HS-27A (cell line): ENCODE measurements around the gene SPRY4.
"Not testable (repeated sequence)": the region's sequence is repeated elsewhere in the genome, so short reads cannot be mapped to it uniquely, and the experiment has no call there.

Experiments
- DNase-seq: peaks from one replicate; pipeline ENCODE4 v3.0.0-alpha.2; 2012; ENCODE audit warnings: low read depth, missing footprints

Gene SPRY4

DNA sequence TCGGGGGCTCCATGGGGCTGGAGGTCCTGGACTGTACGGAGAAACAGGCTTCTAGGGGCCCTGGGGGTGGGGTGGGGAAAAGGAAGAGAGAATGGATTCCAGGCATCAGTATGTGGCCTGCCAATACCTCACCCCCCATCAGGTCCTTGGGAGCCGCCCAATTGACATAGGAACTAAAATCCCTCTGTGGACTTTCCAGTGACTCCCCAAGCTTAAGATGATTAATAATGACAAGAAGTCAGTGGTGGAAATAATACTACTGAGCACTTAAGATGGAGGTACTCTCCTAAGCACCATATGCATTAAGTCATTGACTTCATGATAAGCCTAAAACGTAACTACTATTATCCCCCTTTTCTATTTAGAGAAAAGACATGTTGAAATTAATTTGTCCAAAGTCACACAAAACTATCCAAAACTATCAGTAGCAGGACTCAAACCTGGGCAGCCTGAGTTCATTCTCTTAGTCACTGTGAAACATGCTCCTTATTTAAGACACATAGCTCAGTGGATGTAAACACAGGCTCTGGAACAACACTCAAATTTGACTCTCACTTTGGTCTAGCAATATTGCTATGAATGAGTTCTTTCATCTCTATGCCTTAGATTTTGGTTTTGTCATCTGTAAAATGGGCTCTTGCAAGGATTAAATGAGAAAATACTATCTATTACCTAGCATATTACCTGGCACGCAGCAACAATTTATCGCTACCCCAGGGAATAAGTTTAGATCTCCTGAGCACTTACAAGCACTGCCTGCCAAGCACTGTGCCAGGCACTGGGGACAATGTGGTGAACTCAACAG is 9.5 kb downstream of the SPRY4 start:
- no peak for DNase-seq

DNA sequence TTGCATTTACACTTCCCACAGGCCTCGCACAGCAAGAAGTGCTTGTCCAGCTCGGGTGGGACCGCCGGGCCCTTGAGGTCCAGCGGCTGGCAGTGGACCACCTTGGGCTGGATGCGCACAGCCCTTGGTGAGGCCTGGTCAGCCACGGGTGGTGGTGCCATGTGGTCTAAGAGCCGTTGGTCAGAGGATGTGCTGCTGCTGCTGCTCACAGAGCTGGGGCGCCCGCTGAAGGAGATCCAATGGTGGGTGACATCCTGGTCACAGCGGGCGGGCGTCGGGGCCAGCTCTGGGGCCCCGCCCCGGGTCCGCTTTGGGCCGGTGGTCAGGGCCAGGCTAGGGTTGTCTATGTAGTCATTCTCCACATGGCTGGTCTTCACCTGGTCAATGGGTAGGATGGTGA is 10.2 kb downstream of the SPRY4 start:
- DNase-seq, result no peak

DNA sequence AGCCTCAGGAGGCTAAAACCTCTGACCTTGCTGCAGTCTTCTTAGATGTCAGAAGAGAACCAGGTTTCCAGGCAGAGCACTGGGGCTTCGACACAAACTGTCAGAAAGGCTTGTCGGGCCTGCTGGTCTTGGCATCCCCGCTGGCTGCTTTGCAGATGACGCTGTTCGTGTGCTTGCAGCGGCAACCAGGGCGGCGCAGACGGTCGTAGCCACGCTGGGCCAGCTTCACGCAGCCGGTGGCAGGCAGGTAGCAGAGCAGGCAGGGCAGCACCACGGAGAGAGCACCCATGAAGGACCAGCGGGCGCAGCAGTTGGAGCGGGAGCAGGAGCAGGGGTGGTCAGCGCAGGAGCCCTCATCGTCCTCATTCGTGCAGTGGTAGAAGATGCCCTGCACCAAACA is 10.7 kb downstream of the SPRY4 start:
- DNase-seq, result no peak

DNA sequence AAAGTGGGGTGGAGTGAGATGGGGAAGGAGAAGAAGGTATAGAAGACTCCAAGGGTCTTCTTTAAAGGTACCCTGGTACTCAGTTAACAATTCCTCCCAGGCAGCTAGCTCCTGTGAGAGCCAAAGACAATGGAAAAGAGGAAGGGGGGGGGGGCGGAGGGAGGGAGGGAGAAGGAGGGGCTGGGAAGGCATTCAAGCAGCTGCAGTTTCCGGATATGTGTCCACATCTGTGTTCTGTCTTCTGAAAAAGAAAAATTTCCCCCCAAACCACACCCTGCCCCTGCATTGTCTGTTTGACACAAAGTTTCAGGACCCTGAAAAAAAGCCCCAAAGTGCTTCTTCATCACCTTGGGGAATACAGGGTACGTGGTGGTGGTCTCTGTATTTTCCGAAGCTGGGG is 11.1 kb downstream of the SPRY4 start:
- DNase-seq, result no peak

DNA sequence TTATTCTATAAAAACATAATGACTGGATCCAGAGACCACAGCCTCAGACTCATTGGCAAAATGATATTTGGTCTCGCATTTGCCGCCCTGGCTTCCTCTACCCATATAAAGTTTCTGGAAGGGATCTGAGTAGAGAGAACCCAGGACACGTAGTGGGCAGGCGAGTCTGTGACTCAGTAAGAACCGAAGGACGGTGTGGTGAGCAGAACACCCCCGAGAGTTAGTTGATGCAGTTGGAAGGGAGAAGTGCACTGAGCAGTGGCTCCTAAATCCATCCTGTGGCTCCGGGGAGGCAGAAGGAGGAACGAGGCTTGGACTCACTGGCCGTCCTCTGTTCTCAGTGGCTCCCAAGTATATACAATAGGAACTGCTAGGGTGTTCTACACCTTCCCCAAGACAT is 11.5 kb downstream of the SPRY4 start:
- DNase-seq, result no peak

DNA sequence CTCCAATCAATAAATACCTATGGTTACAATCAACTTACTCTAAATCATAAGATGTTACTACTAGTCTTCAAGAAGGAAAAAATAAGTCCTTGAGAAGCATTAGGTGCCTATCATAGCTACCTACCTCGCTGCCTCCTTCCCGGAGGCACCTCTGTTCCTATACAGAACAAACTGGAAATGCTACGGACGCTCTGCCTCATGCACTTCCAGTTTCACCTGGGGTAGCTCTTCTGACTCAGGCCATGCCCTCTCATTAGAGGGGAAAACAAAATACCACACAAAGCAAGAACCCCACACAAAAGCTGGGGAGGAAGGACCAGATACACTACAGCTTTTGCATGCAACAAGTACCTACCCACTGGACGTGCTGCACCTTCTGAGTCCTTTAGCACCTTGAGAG is 12.4 kb downstream of the SPRY4 start:
- no peak for DNase-seq

DNA sequence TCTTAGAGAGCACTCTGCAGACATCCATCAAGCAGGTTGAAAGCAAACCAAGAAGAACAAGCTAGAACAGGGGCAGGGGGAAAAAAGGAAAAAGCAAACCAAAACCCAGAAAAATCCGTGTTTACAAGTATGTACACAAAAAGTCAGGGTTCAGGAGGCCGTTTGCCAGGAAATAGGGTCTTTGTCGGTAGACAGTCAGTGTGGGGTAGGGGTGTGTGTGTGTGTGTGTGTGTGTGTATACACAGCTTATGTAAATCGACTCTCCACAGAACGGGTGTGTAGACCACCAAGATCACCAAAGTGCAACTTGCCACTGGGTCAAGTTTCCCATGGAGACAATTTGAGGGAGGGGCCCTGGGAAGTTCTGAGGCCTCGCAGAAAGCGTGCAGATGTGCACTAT is 13.1 kb downstream of the SPRY4 start:
- no peak for DNase-seq

DNA sequence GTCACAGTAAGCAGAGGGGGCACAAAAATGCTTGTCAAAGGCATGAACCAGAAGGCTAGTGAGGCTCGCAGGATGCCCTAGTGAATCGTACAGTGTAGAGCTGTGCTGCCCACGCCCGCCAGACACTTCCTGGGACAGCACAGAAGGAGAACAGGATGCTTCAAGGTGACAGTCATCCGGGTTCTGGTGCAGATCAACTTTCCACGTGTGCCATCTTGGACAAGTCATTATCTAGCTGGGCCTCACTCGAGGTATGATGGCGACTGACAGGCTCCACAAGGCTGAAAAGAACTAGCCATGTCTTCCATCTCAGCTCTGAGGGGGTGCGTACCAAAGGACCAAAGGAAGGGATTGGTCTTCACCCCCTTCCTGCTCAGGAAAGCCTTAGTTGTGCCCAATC is 14.0 kb downstream of the SPRY4 start:
- DNase-seq, result no peak

DNA sequence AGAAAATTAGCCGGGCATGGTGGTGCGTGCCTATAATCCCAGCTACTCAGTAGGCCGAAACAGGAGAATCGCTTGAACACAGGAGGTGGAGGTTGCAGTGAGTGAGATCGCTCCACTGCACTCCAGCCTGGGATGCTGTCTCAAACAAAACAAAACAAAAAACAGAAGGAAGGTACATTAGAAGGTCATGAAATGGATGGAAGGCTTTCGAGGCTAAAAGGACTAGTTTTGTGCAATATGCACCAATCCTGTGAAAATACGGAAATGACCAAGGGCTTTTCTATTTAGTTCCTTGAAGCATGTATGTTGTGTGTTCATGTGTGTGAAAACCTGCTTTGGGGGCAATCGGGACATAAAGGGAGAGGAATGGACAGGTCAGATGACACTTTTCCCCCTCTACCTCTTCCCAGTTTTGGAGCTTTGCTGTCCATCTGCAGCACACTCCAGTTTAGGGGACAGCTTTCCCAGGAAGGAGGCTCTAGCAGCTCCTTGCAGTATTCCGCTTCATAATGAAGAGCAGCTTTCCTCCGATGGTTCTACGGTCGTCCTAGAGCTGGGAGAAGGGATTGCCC is 15.0 kb downstream of the SPRY4 start:
- no peak for DNase-seq

DNA sequence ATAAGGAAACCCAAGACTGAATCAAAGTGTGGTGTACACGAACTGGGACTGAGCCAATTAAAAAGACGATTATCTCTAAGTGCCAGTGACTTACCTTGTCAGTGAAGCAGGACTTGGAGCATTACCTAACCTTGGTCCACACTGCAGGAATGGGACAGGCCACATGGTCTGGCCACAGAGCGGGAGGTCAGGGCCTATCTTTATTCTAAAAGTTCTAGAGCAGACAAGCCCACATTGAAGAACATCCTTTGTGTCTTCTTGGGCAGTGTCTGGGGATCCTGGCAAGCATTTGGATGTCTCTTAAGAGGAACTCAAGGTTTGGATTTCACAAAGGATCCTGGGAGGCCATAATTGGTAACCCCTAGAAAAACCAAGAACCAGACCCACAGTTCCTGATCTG is 16.5 kb downstream of the SPRY4 start:
- DNase-seq, result no peak

DNA sequence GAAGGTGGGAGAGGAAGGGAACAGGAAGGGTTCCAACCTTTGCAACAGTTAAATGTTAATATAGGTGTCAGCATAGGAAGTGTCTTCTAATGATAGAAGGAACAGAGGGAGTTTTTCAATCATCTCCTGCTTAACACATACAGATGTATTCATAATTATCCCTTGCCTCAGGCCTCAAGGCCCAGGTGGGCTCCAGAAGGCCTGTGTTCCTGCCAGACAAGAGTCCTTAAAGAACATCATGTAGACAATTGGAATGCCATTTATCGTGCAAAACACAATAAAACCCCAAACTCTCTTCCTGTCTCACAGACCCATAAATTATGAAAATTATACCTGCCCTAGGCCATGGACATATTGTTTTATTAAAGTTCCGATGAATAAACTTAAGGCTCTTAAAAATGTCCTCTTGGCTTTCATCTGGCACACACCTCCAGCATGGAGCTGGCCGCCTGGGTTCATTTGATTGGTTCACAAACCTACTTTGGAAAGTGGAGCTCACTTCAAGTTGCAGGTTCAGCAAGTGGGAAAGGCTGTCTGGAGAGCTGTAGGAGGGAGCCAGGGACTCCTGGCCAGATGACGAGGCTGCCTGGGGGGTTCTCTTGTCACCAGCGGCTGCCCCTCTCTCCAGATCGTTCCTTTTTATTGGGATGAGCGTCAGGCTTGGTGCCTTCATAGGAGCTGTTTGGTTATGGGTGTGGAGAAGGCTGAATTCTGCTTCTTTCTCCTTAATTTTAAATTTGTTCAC is 17.5 kb downstream of the SPRY4 start:
- DNase-seq, result no peak

DNA sequence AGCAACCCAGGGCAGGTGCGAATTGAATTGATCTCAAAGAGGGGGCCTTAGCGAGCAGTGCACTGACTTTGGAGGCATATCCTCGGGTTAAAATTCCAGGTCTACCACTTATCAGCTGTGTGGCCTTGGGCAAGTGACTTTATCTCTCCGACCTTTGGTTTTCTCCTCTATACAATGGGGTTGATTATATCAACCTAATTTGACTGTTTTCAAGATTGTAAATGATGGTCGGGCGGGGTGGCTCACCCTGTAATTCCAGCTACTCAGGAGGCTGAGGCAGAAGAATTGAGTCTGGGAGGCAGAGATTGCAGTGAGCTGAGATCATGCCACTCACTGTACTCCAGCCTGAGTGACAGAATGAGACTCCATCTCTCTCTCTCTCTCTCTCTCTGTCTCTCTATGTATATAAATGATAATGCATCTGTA is 18.7 kb downstream of the SPRY4 start:
- DNase-seq, result no peak

DNA sequence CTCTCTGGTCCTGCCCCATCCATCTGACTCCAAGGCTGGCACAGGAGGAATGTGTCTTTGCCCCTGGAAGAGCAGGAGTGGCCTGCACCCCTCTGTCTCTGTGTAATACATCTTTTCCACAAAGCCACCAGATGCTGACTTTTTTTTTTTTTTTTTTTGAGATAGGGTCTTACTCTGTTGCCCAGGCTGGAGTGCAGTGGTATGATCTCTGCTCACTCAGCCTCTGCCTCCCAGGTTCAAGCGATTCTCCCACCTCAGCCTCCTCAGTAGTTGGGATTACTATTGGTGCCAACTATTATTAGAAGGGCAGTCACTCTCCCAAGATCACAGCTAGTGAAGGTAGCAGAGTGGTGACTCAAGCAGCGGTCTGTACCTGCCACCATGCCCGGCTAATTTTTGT is 19.6 kb downstream of the SPRY4 start:
- no peak for DNase-seq

DNA sequence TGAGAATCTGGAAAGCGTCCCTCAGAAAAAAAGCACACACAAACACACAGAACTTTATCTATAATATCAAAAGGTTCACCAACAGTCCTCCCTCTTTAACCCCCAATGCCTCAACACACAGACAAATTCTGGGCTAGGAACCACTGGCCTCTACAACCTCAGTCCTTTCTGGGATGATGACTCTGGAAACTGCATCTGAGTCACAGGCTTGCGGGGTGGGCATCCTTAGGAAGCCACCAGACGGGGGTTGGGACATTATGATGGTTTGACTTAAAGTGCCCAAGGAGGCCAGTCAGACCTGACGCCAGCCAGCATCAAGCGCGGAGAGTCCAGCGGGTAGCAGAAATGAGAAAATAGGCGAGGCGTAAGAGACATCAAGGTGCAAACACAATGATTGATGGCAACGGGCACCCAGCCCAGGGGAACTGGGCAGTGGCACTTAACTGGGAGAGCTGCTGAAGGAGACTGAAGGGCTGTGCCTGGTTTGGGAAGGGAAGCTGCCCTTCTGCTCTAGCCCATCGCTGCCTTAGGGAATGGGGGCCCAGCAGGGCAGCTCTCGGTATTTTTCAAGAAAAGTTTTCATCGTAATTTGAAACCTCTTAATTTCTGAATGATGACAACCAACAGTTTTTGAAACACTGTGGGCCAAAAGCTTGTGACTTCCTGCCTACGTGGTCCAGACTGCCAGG is 20.7 kb downstream of the SPRY4 start:
- no peak for DNase-seq

DNA sequence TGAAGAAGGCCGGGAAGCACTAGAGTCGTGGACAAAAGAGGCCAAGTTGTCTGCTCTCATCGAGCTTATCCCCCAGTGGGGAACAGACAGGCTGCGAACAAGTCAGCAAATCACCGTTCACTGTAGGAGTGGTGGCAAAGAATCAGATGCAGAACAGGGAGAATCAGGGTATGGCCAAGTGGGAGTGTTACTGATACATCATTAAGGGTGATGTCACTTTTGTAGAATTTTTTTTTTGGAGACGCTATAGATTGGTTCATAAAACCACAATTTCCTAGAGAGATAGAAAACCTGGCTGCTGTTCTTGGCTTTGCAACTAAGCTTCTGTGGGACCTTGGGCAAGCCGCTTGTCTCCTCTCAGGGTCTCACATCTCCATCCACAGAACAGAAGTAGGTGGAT is 21.3 kb downstream of the SPRY4 start:
- no peak for DNase-seq

DNA sequence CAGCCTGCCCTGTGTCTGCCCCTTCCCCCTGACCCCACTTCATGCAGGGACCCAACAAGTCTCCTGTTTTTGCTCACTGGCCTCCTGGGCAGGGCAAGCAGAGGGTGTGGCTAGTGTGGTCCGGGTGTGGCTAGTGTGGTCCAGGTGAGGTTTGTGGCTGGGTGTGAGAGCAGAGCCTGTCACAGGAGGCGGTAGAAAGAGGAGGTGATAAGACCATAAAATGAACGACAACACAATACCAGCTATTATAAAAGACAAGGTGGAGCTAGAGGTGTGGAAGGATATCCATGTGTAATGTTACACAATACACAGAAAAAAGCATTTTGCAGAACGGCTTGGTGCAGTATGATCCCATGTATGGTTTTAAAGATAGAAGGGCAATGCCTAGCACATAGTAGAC is 23.3 kb downstream of the SPRY4 start:
- no peak for DNase-seq

DNA sequence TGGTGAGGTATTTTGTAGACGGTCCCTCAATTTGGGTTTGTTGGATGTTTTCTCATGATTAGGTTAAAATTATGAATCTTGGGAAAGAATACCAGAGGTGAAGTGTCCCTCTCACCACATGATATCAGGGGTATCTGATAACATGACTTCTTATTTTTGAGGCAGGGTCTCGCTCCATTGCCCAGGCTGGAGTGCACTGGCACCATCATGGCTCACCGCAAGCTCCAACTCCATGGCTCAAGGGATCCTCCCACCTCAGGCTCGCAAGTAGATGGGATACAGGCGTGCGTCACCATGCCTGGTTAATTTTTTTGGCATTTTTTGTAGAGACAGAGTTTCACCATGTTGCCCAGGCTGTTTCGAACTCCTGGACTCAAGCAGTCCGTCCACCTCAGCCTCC is 24.1 kb downstream of the SPRY4 start:
- no peak for DNase-seq

DNA sequence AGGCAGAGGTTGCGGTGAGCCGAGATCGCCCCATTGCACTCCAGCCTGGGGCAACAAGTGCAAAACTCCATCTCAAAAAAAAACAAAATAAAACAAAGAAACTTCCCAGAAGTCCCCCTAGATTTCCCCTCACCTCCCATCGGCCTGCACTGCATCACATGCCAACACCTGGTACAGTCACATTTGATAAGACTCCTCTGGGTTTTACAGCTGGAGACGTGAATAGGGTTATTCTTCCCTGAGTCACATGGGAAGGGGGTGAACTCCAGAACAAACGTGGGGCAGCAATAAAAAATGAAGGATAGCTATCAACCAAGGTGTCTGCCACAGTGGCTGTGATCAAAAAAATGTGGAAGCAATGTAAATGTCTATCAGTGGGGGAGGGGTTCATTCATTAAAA is 26.0 kb downstream of the SPRY4 start:
- DNase-seq, result no peak

DNA sequence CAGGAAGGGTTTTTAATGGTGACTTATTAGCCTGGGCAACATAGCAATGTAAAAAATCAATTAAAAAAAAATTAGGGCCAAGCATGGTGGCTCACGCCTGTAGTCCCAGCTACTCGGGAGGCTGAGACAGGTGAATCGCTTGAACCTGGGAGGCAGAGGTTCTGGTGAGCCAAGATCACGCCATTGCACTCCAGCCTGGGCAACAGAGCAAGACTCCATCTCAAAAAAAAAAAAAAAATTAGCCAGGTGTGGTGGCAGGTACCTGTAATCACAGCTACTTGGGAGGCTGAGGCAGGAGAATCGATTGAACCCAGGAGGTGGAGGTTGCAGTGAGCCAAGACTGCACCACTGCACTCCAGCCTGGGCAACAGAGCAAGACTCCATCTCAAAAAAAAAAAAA is 27.0 kb downstream of the SPRY4 start:
- DNase-seq, result not testable (repeated sequence)

DNA sequence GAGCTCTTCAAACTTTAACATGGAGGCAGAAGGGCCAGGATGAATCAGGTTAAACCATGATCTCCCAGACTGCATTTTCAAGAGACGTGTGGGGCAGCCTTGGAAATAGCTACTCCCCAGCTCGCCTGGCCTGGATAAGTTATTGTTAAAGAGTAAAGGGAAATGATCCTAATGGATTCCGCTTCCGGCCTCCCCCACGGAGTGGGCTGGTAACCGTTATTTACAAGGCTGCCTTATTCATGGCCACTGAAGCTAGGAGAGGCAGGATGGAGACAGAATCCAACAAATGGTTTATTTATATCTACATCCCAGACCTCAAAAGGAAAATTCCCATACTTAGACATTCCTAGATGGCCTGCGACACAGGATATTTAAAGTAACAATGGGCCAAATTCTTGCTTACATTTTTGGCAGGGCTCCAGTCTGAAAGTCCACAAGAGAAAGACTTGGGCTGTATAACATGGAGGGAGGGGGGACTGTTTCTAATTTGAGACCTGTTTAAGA is 27.9 kb downstream of the SPRY4 start:
- DNase-seq, result peak; percentile 27

DNA sequence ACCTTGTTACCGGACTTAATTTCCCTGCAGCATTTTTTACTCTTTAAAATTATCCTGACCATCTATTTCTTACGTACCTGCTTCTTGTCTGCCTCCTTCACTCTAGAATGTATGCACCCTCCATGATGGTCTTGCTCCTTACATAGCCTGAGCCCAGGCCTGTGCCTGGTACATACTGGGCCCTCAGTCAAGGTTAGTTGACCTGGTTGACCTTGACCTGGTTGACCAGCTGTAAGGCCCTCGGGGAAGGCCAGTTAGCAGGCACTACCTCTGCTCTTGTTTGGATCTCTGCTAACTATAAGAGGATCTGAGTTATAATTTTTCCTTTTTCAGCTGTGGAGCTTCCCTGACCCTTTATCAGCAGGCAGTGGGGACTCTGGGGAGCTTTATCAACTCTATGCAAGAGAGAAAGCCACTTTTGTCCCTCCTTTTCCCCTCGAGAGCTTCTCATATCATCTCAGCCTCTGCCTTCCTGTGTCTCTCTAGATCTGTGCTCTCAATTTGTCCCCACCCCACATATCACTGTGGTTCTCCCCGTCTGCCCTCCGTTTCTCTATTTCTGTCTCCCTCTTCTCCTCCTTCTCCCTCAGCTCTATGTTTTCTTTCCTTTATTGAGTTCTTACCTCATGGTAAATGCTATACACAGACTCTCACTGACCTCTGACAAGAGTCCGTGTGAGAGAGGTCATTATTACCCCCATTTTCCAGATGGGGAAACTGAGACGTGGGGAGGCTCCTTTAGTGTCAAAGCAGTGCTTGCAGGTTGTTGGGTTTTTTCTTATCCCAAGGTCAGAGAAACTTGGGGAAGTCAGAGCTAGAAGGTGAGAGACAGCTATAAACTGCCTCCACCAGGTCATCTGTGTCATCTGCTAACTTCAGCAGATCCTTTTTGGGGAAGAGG is 28.6 kb downstream of the SPRY4 start:
- DNase-seq, result no peak
